Measurements from ENCODE around the gene DMPK.
"Not testable (repeated sequence)": the region's sequence is repeated elsewhere in the genome, so short reads cannot be mapped to it uniquely, and the experiment has no call there.

GRCh38 chr19:45720065-45720464 is 62.2 kb downstream of the DMPK start:
- not testable (repeated sequence) for TF ChIP-seq CTCF, POLR2AphosphoS5, POLR2A (IDR thresholded peaks at IDR 0.05)
